ENCODE measurements around the gene OAF. TPM values are rescaled to one million over a fixed set of nuclear protein-coding genes. Genes with fewer than 3 reads are reported as not detected.

The OAF gene
- total and polyA plus RNA-seq, 2 of the 8 experiments (the other 6 are each of a cell fraction or from before 2014, with no cell fraction given) = 1.3 to 1.5 TPM

- H4K91ac ChIP-seq (replicated peaks; ENCODE audit: insufficient read length, low read length) = no peak overlapping the region
- no peak for FAIRE-seq
- peaks cover 3 to 31% (median 25%) of the 10 kb centered on the region in 4 experiments for H3K27me3 ChIP-seq (replicated peaks in 1 of 4; ENCODE audit: control insufficient read depth in 3 of 4, extremely low read depth in 1 of 4, insufficient read depth in 3 of 4, low read length in 3 of 4)
- H3K4me2 ChIP-seq (ENCODE audit: insufficient read depth in 1 of 2, low read depth in 2 of 2, low read length in 2 of 2) = no peak overlapping the region; a peak in 1 of 4 replicates
- H2AK5ac ChIP-seq (ENCODE audit: low read depth, low read length) = no peak overlapping the region
- ChIA-PET POLR2A (ENCODE audit: partially characterized antibody) (no interaction called here), CTCF (ENCODE audit: partially characterized antibody) (interaction anchor here (0.6 to 41.2 kb wide), 7 partner anchors 6 to 1304 kb away, joined by 3 to 1412 read pairs (median 71); no protein-coding TSS in a partner anchor)
- H2BK20ac ChIP-seq (ENCODE audit: low read length) = no peak overlapping the region
- H2AFZ ChIP-seq (ENCODE audit: low read length) = no peak overlapping the region
- no peak overlapping the region for H3K4me3 ChIP-seq (ENCODE audit: extremely low read depth in 1 of 4, insufficient read depth in 2 of 4, low read depth in 3 of 4, low read length in 4 of 4)
- no peak overlapping the region for H2BK120ac ChIP-seq (replicated peaks; ENCODE audit: low read depth, low read length)
- no peak overlapping the region for H3K23ac ChIP-seq (ENCODE audit: insufficient read length)
- no peak overlapping the region for H2BK5ac ChIP-seq (ENCODE audit: low read depth, low read length)
- WGBS, 2 experiments (ENCODE audit: extremely low coverage in 1 of 2, insufficient coverage in 1 of 2, insufficient read length in 1 of 2, insufficient replicate concordance in 2 of 2, low coverage in 1 of 2, low lambda C conversion rate in 2 of 2, missing lambda C conversion rate in 1 of 2) = 91% methylated on average over 7 of the region's 7 CpGs; no CpG with 5 or more reads in 1 of the 2 experiments
- H3K56ac ChIP-seq (replicated peaks; ENCODE audit: insufficient read length, low read depth, low read length) = no peak overlapping the region
- H3K18ac ChIP-seq (ENCODE audit: extremely low read depth, low read length) = no peak overlapping the region
- H2BK12ac ChIP-seq (ENCODE audit: low read depth, low read length) = no peak overlapping the region
- no peak overlapping the region for H3K27ac ChIP-seq (ENCODE audit: low read depth, low read length)
- no peaks in the 10 kb centered on the region; the same call in 1 of the 2 replicates for H3K79me1 ChIP-seq (ENCODE audit: low read depth, low read length)
- H3K23me2 ChIP-seq (ENCODE audit: low read depth, low read length) = peaks cover 4% of the 10 kb centered on the region; the same call in 1 of the 2 replicates
- H4K5ac ChIP-seq (ENCODE audit: insufficient read length, low read depth, low read length) = no peak overlapping the region
- no peaks in the 10 kb centered on the region for H3K9me3 ChIP-seq (ENCODE audit: insufficient read depth in 2 of 2, low read depth in 1 of 2, low read length in 1 of 2)
- H2BK15ac ChIP-seq (ENCODE audit: low read length) = no peak overlapping the region
- H3K36me3 ChIP-seq (ENCODE audit: control insufficient read depth in 2 of 4, insufficient read depth in 4 of 4, low read length in 3 of 4) = no peaks in the 10 kb centered on the region
- peaks cover 2 to 11% (median 4%) of the 10 kb centered on the region in 4 experiments; a peak in 6 of 7 replicates for H3K4me1 ChIP-seq (replicated peaks in 1 of 4; ENCODE audit: control insufficient read depth in 3 of 4, insufficient read depth in 4 of 4, low read length in 3 of 4)
- DNase-seq (ENCODE audit: low read depth in 1 of 2, low spot score in 2 of 2) = no peak
- no peaks in the 10 kb centered on the region for H3K79me2 ChIP-seq (ENCODE audit: control insufficient read depth in 1 of 2, insufficient read depth in 2 of 2, low read length in 2 of 2)
- no peak overlapping the region for H4K8ac ChIP-seq (ENCODE audit: extremely low read depth, insufficient read depth, low read length)
- H3K9ac ChIP-seq (replicated peaks in 1 of 4; ENCODE audit: extremely low read depth in 1 of 4, low read depth in 3 of 4, low read length in 3 of 4) = no peak overlapping the region
- no peak overlapping the region for H3K4ac ChIP-seq (replicated peaks; ENCODE audit: insufficient read length, low read depth, low read length)
- H3K14ac ChIP-seq (ENCODE audit: insufficient read length) = no peak overlapping the region
- peaks cover 0 to 1% of the 10 kb centered on the region in 2 experiments for H4K20me1 ChIP-seq (replicated peaks in 1 of 2; ENCODE audit: control insufficient read depth in 1 of 2, insufficient read depth in 2 of 2, low read length in 2 of 2)
- TF ChIP-seq TBP (IDR thresholded peaks at IDR 0.05; ENCODE audit: low read depth, low read length) = no peak
- TF ChIP-seq POLR2AphosphoS5 (IDR thresholded peaks at IDR 0.05; ENCODE audit: low read depth, low read length) = no peak
- no peak for TF ChIP-seq CBX5 (IDR thresholded peaks at IDR 0.05; ENCODE audit: low read depth, low read length)
- TF ChIP-seq HDAC6 (IDR thresholded peaks at IDR 0.05; ENCODE audit: low read depth, low read length) = no peak
- no peak for TF ChIP-seq CREB1 (IDR thresholded peaks at IDR 0.05)
- TF ChIP-seq, protein P1, sequence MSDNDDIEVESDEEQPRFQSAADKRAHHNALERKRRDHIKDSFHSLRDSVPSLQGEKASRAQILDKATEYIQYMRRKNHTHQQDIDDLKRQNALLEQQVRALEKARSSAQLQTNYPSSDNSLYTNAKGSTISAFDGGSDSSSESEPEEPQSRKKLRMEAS (IDR thresholded peaks at IDR 0.05) = no peak
- TF ChIP-seq PHF8 (conservative IDR thresholded peaks at IDR 0.05; ENCODE audit: low read depth, low read length) = no peak
- no peak for TF ChIP-seq SP2 (IDR thresholded peaks at IDR 0.05; ENCODE audit: low read length)
- TF ChIP-seq SRF (IDR thresholded peaks at IDR 0.05; ENCODE audit: low read depth, low read length) = no peak
- TF ChIP-seq ZNF274 (IDR thresholded peaks at IDR 0.05; ENCODE audit: borderline replicate concordance, extremely low read depth, low read length) = no peak
- no peak for TF ChIP-seq POLR2A (IDR thresholded peaks at IDR 0.05; ENCODE audit: control extremely low read depth in 1 of 2, low read depth in 2 of 2, low read length in 2 of 2)
- TF ChIP-seq TAF1 (IDR thresholded peaks at IDR 0.05; ENCODE audit: low read depth, low read length) = no peak
- no peak for TF ChIP-seq RAD21 (IDR thresholded peaks at IDR 0.05 in 1 of 2, conservative IDR thresholded peaks at IDR 0.05 in 1 of 2; ENCODE audit: low read depth in 2 of 2, low read length in 2 of 2)
- TF ChIP-seq SIX5 (IDR thresholded peaks at IDR 0.05; ENCODE audit: low read depth, low read length) = no peak
- TF ChIP-seq KDM5A (IDR thresholded peaks at IDR 0.05; ENCODE audit: low read length) = no peak
- TF ChIP-seq JUN (IDR thresholded peaks at IDR 0.05; ENCODE audit: low read depth, low read length) = no peak
These were observed 30.4 kb downstream of the OAF start for GRCh38 chr11:120241277-120241676.

Measured in H1 (cell line).